Parathyroid adenoma (tissue), 2 donors: ENCODE results near the gene COX7A2L.

Experiments
- H2AFZ ChIP-seq: fragments of 300-600 bp; sonication (generic); one replicate; pipeline ENCODE4 v1.7.0; 2017; ENCODE audit warnings: antibody characterized with exemption, mild to moderate bottlenecking
- H3K27ac ChIP-seq: fragments of 300-600 bp; sonication (generic); one replicate; pipeline ENCODE4 v1.7.0; 2017
- H3K27me3 ChIP-seq: fragments of 300-600 bp; sonication (generic); one replicate; pipeline ENCODE4 v1.7.0; 2017; ENCODE audit warnings: low read length; ENCODE audit not compliant: control insufficient read depth, insufficient read depth
- H3K36me3 ChIP-seq: fragments of 300-600 bp; sonication (generic); one replicate; pipeline ENCODE4 v1.7.0; 2017; ENCODE audit warnings: low read length; ENCODE audit not compliant: control insufficient read depth, insufficient read depth
- H3K4me1 ChIP-seq: fragments of 300-600 bp; sonication (generic); one replicate; pipeline ENCODE4 v1.7.0; 2017; ENCODE audit warnings: control low read depth
- H3K4me2 ChIP-seq: fragments of 300-600 bp; sonication (generic); one replicate; pipeline ENCODE4 v1.7.0; 2017; ENCODE audit warnings: low read length
- H3K4me3 ChIP-seq: fragments of 300-600 bp; sonication (generic); one replicate; pipeline ENCODE4 v1.7.0; 2017; ENCODE audit warnings: low read depth, low read length
- H3K79me2 ChIP-seq: fragments of 300-600 bp; sonication (generic); one replicate; pipeline ENCODE4 v1.7.0; 2017; ENCODE audit warnings: control low read depth
- H3K9ac ChIP-seq: fragments of 300-600 bp; sonication (generic); one replicate; pipeline ENCODE4 v1.7.0; 2017; ENCODE audit warnings: mild to moderate bottlenecking
- H3K9me3 ChIP-seq: fragments of 300-600 bp; sonication (generic); one replicate; pipeline ENCODE4 v1.7.0; 2017; ENCODE audit warnings: low read length; ENCODE audit not compliant: control insufficient read depth
- CTCF ChIP-seq: fragments of 300-600 bp; sonication (generic); IDR thresholded peaks from one replicate; pipeline ENCODE4 v1.7.0; 2017; ENCODE audit warnings: antibody characterized with exemption, mild to moderate bottlenecking
- donor health status: primary hyperparathyroidism.

The COX7A2L gene

GRCh38 chr2:42333579-42333978 lies 27.4 kb downstream of the COX7A2L start:
- TF ChIP-seq CTCF, result no peak

GRCh38 chr2:42332575-42332974 lies 28.4 kb downstream of the COX7A2L start:
- no peak overlapping the region for H3K4me3 ChIP-seq
- H3K4me2 ChIP-seq, result no peak overlapping the region
- no peaks in the 10 kb centered on the region for H3K9me3 ChIP-seq
- H3K36me3 ChIP-seq, result no peaks in the 10 kb centered on the region
- peaks cover 12% of the 10 kb centered on the region for H3K4me1 ChIP-seq
- no peak overlapping the region for H2AFZ ChIP-seq
- no peaks in the 10 kb centered on the region for H3K79me2 ChIP-seq
- H3K27ac ChIP-seq, result no peak overlapping the region
- no peak overlapping the region for H3K9ac ChIP-seq
- TF ChIP-seq CTCF, result no peak
- H3K27me3 ChIP-seq, result no peaks in the 10 kb centered on the region

More at GRCh38 chr2:42333579-42333978, 27.4 kb downstream of the COX7A2L start:
- Histone ChIP-seq H3K9ac (no peak overlapping the region), H2AFZ (no peak overlapping the region), H3K4me3 (no peak overlapping the region), H3K27me3 (no peaks in the 10 kb centered on the region), H3K27ac (no peak overlapping the region), H3K36me3 (no peaks in the 10 kb centered on the region), H3K79me2 (no peaks in the 10 kb centered on the region), H3K4me2 (no peak overlapping the region), H3K4me1 (peaks cover 12% of the 10 kb centered on the region), H3K9me3 (no peaks in the 10 kb centered on the region)

GRCh38 chr2:42331569-42332284 lies 29.3 kb downstream of the COX7A2L start:
- Histone ChIP-seq H3K9ac (no peak overlapping the region), H3K27ac (no peak overlapping the region), H3K36me3 (no peaks in the 10 kb centered on the region), H2AFZ (no peak overlapping the region), H3K9me3 (no peaks in the 10 kb centered on the region), H3K4me1 (peaks cover 12% of the 10 kb centered on the region), H3K27me3 (no peaks in the 10 kb centered on the region), H3K79me2 (no peaks in the 10 kb centered on the region), H3K4me2 (no peak overlapping the region), H3K4me3 (no peak overlapping the region)
- no peak for TF ChIP-seq CTCF

- H3K9ac ChIP-seq, result no peak overlapping the region
- no peak overlapping the region for H3K27ac ChIP-seq
- H3K79me2 ChIP-seq, result no peaks in the 10 kb centered on the region
- no peaks in the 10 kb centered on the region for H3K27me3 ChIP-seq
- no peak overlapping the region for H3K4me2 ChIP-seq
- H2AFZ ChIP-seq, result no peak overlapping the region
- H3K4me3 ChIP-seq, result no peak overlapping the region
- no peaks in the 10 kb centered on the region for H3K36me3 ChIP-seq
- no peak for TF ChIP-seq CTCF
- H3K4me1 ChIP-seq, result peaks cover 8% of the 10 kb centered on the region
- no peaks in the 10 kb centered on the region for H3K9me3 ChIP-seq
These were observed 31.3 kb downstream of the COX7A2L start for GRCh38 chr2:42329736-42330135.

- Histone ChIP-seq H2AFZ (no peak overlapping the region), H3K79me2 (no peaks in the 10 kb centered on the region), H3K27ac (no peak overlapping the region), H3K27me3 (no peaks in the 10 kb centered on the region), H3K4me2 (no peak overlapping the region), H3K4me1 (peaks cover 8% of the 10 kb centered on the region), H3K4me3 (no peak overlapping the region), H3K9ac (no peak overlapping the region), H3K9me3 (no peaks in the 10 kb centered on the region), H3K36me3 (no peaks in the 10 kb centered on the region)
- TF ChIP-seq CTCF, result no peak
These were observed 32.1 kb downstream of the COX7A2L start for GRCh38 chr2:42328923-42329322.
